ENCODE results near the gene NDRG4. TPM values are rescaled to one million over a fixed set of nuclear protein-coding genes. Genes with fewer than 3 reads are reported as not detected.

The NDRG4 gene
- polyA plus RNA-seq, 1 donor from 2014 or later, result 507 TPM

GRCh38 chr16:58536278-58536677 is 36.3 kb downstream of the NDRG4 start:
- H3F3A ChIP-seq (ENCODE audit: insufficient read depth, low read length, poor library complexity, severe bottlenecking), result no peaks in the 10 kb centered on the region
- H3K79me2 ChIP-seq (replicated peaks; ENCODE audit: insufficient read depth, low read length), result no peaks in the 10 kb centered on the region
- H4K20me1 ChIP-seq (ENCODE audit: insufficient read depth), result no peaks in the 10 kb centered on the region
- no peak overlapping the region for H3K4me2 ChIP-seq (ENCODE audit: low read length)
- TF ChIP-seq TAF1 (IDR thresholded peaks at IDR 0.05; ENCODE audit: low read depth), result no peak
- TF ChIP-seq CTCF (IDR thresholded peaks at IDR 0.05; ENCODE audit: poor library complexity, severe bottlenecking), result no peak
- no peak for TF ChIP-seq MXI1 (conservative IDR thresholded peaks at IDR 0.05; ENCODE audit: poor library complexity, severe bottlenecking)
- TF ChIP-seq EZH2 (IDR thresholded peaks at IDR 0.05; ENCODE audit: borderline replicate concordance, insufficient read depth, low read length, poor library complexity, severe bottlenecking), result no peak
- no peak for TF ChIP-seq SMC3 (conservative IDR thresholded peaks at IDR 0.05; ENCODE audit: poor library complexity)
- TF ChIP-seq POLR2AphosphoS5 (IDR thresholded peaks at IDR 0.05), result no peak
- TF ChIP-seq REST (IDR thresholded peaks at IDR 0.05; ENCODE audit: borderline replicate concordance), result no peak
- TF ChIP-seq RAD21 (conservative IDR thresholded peaks at IDR 0.05), result no peak
- no peak for TF ChIP-seq EP300 (conservative IDR thresholded peaks at IDR 0.05; ENCODE audit: poor library complexity, severe bottlenecking)
- H3K27ac ChIP-seq (ENCODE audit: low read length), result no peak overlapping the region
- H3K4me3 ChIP-seq (ENCODE audit: low read length), result no peak overlapping the region
- no peaks in the 10 kb centered on the region for H3K9me3 ChIP-seq (ENCODE audit: low read length)
- H3K9ac ChIP-seq (ENCODE audit: low read length), result no peak overlapping the region
- H2AFZ ChIP-seq (ENCODE audit: low read depth, low read length), result no peak overlapping the region
- peaks cover 23% of the 10 kb centered on the region for H3K36me3 ChIP-seq (ENCODE audit: insufficient read depth, low read length)
- no peaks in the 10 kb centered on the region for H3K9me2 ChIP-seq (ENCODE audit: insufficient read depth, low read length)
- H3K27me3 ChIP-seq (ENCODE audit: insufficient read depth, low read depth, low read length), result no peaks in the 10 kb centered on the region

GRCh38 chr16:58537124-58537906 is 37.4 kb downstream of the NDRG4 start:
- H3K36me3 ChIP-seq (ENCODE audit: insufficient read depth, low read length), result peaks cover 25% of the 10 kb centered on the region
- H3K4me2 ChIP-seq (ENCODE audit: low read length), result no peak overlapping the region
- H3K9me3 ChIP-seq (ENCODE audit: low read length), result no peaks in the 10 kb centered on the region
- no peaks in the 10 kb centered on the region for H4K20me1 ChIP-seq (ENCODE audit: insufficient read depth)
- H3K27ac ChIP-seq (ENCODE audit: low read length), result no peak overlapping the region
- H3K27me3 ChIP-seq (ENCODE audit: insufficient read depth, low read depth, low read length), result no peaks in the 10 kb centered on the region
- no peaks in the 10 kb centered on the region for H3F3A ChIP-seq (ENCODE audit: insufficient read depth, low read length, poor library complexity, severe bottlenecking)
- no peak for TF ChIP-seq POLR2AphosphoS5 (IDR thresholded peaks at IDR 0.05)
- no peak for TF ChIP-seq EZH2 (IDR thresholded peaks at IDR 0.05; ENCODE audit: borderline replicate concordance, insufficient read depth, low read length, poor library complexity, severe bottlenecking)
- no peak for TF ChIP-seq CTCF (IDR thresholded peaks at IDR 0.05; ENCODE audit: poor library complexity, severe bottlenecking)
- no peak overlapping the region for H3K9ac ChIP-seq (ENCODE audit: low read length)
- no peak overlapping the region for H3K4me3 ChIP-seq (ENCODE audit: low read length)
- no peaks in the 10 kb centered on the region for H3K79me2 ChIP-seq (replicated peaks; ENCODE audit: insufficient read depth, low read length)
- no peaks in the 10 kb centered on the region for H3K9me2 ChIP-seq (ENCODE audit: insufficient read depth, low read length)
- no peak overlapping the region for H2AFZ ChIP-seq (ENCODE audit: low read depth, low read length)

Data from neural cell (in vitro differentiated cells).